Endothelial cell (in vitro differentiated cells): ENCODE measurements around the gene FERMT3. TPM values are rescaled to one million over a fixed set of nuclear protein-coding genes. Genes with fewer than 3 reads are reported as not detected.

ENCODE experiments used
- DNase-seq: peaks from one replicate; pipeline ENCODE4 v3.0.0; 2021; ENCODE audit warnings: low spot score
- H3K27ac Mint-ChIP-seq: one replicate; pipeline ENCODE4 v1.8.0; 2021; ENCODE audit warnings: mixed read lengths, inconsistent platforms; ENCODE audit not compliant: unreplicated experiment
- H3K27me3 Mint-ChIP-seq: one replicate; pipeline ENCODE4 v1.8.0; 2021; ENCODE audit warnings: mild to moderate bottlenecking, moderate library complexity, mixed read lengths, inconsistent platforms; ENCODE audit not compliant: unreplicated experiment
- H3K36me3 Mint-ChIP-seq: one replicate; pipeline ENCODE4 v1.8.0; 2021; ENCODE audit warnings: mild to moderate bottlenecking, low read depth, mixed read lengths, inconsistent platforms; ENCODE audit not compliant: unreplicated experiment
- H3K4me1 Mint-ChIP-seq: one replicate; pipeline ENCODE4 v1.8.0; 2021; ENCODE audit warnings: mild to moderate bottlenecking, mixed read lengths, inconsistent platforms; ENCODE audit not compliant: unreplicated experiment
- H3K4me3 Mint-ChIP-seq: one replicate; pipeline ENCODE4 v1.8.0; 2021; ENCODE audit warnings: mild to moderate bottlenecking, mixed read lengths, inconsistent platforms; ENCODE audit not compliant: unreplicated experiment
- H3K9me3 Mint-ChIP-seq: one replicate; pipeline ENCODE4 v1.8.0; 2021; ENCODE audit warnings: mixed read lengths, inconsistent platforms; ENCODE audit not compliant: unreplicated experiment
- total RNA-seq: library from RNA; stranded (reverse); fragmentation: NEBNext Ultra II Directional; extraction: Animal tissue kit (Norgen Biotek cat#: 25700); gene quantifications from one replicate; pipeline ENCODE4 v1.2.1, GENCODE V29; 2021; ENCODE audit not compliant: unreplicated experiment
- TF ChIP-seq, protein P1 (sequence below): fragments of 200-600 bp; sonication (generic); IDR thresholded peaks from one replicate; pipeline ENCODE4 v1.5.0; 2021; ENCODE audit warnings: antibody characterized with exemption; ENCODE audit not compliant: unreplicated experiment

FERMT3 gene
- total RNA-seq, 1 donor from 2014 or later, result 6.2 TPM

GRCh38 chr11:64173616-64174355 is 32.7 kb upstream of the FERMT3 start:
- Mint-ChIP-seq H3K9me3 (peaks cover 5% of the 10 kb centered on the region), H3K4me1 (no peaks in the 10 kb centered on the region), H3K27ac (no peak overlapping the region), H3K36me3 (peaks cover 7% of the 10 kb centered on the region), H3K27me3 (peaks cover 2% of the 10 kb centered on the region), H3K4me3 (peak overlapping the region; percentile 47)
- no peak for DNase-seq
- TF ChIP-seq, protein P1, sequence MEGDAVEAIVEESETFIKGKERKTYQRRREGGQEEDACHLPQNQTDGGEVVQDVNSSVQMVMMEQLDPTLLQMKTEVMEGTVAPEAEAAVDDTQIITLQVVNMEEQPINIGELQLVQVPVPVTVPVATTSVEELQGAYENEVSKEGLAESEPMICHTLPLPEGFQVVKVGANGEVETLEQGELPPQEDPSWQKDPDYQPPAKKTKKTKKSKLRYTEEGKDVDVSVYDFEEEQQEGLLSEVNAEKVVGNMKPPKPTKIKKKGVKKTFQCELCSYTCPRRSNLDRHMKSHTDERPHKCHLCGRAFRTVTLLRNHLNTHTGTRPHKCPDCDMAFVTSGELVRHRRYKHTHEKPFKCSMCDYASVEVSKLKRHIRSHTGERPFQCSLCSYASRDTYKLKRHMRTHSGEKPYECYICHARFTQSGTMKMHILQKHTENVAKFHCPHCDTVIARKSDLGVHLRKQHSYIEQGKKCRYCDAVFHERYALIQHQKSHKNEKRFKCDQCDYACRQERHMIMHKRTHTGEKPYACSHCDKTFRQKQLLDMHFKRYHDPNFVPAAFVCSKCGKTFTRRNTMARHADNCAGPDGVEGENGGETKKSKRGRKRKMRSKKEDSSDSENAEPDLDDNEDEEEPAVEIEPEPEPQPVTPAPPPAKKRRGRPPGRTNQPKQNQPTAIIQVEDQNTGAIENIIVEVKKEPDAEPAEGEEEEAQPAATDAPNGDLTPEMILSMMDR, result no peak

DNA sequence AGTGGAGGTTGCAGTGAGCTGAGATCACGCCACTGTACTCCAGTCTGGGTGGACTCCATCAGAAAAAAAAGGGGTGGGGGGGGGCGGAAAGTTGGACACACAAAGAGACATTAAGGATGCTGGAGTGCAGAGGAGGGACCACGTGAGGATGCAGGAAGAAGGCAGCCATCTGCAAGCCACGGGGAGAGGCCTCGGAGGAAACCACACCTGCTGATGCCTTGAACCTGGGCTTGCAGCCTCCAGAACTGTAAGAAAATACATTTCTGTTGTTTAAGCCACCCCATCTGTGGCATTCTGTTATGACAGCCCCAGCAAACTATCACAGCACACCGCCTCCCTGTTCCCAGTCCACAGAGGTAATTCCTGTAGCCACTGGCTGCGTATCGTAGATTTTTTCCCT is 29.8 kb upstream of the FERMT3 start:
- Mint-ChIP-seq H3K27ac (no peak overlapping the region), H3K4me1 (no peaks in the 10 kb centered on the region), H3K4me3 (no peak overlapping the region), H3K27me3 (peaks cover 4% of the 10 kb centered on the region), H3K9me3 (peaks cover 5% of the 10 kb centered on the region), H3K36me3 (peaks cover 7% of the 10 kb centered on the region)
- DNase-seq, result no peak
- TF ChIP-seq, protein P1, result no peak

DNA sequence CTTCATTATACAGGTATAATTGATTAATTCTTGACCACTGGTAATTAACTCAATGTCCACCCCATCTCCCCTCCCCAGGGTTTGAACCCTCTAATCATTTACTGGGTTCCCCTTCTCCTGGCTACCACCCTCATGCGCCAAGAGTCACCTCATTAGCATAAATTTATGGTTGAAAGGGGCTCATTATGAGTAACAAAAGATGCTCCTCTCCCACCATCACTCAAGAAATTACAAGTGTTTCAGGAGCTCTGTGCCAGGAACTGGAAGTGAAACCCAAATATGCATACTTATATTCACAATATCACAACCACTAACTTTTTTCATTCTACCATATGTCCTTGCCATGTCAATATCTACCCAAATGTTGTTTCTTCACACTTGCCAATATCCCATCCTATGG is 28.3 kb upstream of the FERMT3 start:
- DNase-seq, result no peak
- Mint-ChIP-seq H3K27me3 (peaks cover 4% of the 10 kb centered on the region), H3K36me3 (peaks cover 7% of the 10 kb centered on the region), H3K27ac (no peak overlapping the region), H3K4me3 (no peak overlapping the region), H3K9me3 (peaks cover 5% of the 10 kb centered on the region), H3K4me1 (no peaks in the 10 kb centered on the region)
- TF ChIP-seq, protein P1, result no peak

DNA sequence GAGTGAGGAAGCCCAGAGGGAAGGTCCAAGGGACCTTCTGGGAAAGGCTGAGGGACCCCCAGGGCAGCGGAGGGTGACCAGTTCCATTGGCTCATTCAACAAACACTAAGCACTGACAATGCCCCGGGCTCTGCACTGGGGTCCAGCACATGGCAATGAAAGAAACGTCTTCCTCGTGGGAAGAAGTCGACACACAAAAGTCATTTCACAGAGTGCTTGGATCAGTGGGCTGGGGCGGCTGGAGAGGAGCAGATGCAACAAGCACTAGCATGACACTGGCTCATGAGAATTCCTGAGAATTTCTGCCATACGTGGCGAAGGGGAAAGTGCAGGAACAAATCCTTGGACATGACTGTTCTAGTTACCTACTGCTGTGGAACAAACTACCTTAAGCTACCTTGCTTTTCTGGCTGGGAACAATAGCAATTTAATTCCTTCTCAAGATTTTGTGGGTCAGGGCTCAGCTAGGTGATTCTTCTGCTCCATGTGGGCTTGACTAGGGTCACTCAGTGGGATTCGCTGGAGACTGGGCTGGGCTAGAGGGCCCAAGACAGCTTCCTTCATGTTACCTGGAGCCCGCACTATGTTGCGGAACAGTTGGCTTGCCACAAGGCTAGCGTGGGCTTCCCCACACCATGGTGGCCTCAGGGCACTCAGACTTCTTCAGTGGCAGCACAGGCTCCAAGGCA is 27.4 kb upstream of the FERMT3 start:
- no peak overlapping the region for H3K4me3 Mint-ChIP-seq

More for the DNA sequence above, 27.4 kb upstream of the FERMT3 start:
- TF ChIP-seq, protein P1, result no peak
- peaks cover 3% of the 10 kb centered on the region for H3K4me1 Mint-ChIP-seq
- no peak overlapping the region for H3K27ac Mint-ChIP-seq
- peaks cover 7% of the 10 kb centered on the region for H3K27me3 Mint-ChIP-seq
- peaks cover 3% of the 10 kb centered on the region for H3K36me3 Mint-ChIP-seq
- H3K9me3 Mint-ChIP-seq, result peaks cover 3% of the 10 kb centered on the region
- DNase-seq, result no peak
